ENCODE results near the gene PACSIN1.

PACSIN1 gene

DNA sequence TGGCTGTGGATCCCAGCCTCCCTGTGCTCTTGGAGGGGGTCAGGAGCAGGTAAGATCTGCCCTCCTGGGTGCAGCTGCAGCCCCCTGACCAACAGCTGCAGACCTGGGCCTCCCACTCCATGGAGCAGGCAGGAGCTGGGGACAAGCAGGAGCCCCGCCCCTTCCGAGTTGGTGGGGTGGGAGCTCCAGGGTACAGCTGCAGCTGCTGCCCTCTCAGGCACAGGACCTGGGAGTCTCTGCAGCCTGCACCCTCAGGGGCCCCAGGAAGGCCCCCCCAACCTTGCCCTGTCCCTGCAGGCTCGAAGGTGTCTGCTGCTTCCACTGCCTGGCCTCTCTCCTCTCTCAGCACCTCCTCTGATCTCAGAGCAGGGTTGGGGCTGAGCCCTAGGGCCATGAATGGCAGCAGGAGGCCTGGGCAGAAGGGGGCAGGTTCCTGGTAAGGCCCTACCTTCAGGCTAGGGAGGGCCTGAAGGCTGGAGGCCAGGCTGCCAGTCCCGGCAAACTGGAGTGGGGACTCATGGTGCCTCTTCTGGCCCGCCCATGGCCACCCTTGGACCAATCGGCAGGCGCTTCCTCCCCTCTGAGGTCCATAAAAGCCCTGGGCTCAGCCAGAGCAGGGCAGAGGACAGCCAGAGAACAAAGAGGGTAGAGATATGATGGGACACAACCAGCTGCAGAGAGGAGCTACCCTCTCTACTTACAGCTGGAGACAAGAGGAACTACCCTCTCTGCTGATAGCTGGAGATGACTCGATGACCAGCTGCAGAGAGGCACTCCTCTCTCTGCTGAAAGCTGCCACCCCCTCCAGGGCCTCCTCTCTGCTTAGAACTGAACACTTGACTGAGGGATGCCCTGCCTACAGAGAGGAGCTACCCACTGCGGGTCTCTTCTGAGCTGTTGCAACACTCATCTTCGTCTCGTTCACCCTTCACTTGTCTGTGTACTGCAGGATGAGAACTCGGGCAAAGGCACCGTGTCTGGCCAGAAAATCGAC is 7.8 kb upstream of the PACSIN1 start:
- TF ChIP-seq, protein P1, sequence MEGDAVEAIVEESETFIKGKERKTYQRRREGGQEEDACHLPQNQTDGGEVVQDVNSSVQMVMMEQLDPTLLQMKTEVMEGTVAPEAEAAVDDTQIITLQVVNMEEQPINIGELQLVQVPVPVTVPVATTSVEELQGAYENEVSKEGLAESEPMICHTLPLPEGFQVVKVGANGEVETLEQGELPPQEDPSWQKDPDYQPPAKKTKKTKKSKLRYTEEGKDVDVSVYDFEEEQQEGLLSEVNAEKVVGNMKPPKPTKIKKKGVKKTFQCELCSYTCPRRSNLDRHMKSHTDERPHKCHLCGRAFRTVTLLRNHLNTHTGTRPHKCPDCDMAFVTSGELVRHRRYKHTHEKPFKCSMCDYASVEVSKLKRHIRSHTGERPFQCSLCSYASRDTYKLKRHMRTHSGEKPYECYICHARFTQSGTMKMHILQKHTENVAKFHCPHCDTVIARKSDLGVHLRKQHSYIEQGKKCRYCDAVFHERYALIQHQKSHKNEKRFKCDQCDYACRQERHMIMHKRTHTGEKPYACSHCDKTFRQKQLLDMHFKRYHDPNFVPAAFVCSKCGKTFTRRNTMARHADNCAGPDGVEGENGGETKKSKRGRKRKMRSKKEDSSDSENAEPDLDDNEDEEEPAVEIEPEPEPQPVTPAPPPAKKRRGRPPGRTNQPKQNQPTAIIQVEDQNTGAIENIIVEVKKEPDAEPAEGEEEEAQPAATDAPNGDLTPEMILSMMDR (IDR thresholded peaks at IDR 0.05; ENCODE audit: insufficient read depth, low read depth, low read length, missing control alignments), result no peak
- no peak overlapping the region for H3K4me3 ChIP-seq (ENCODE audit: low read depth, low read length)
- no peak for DNase-seq (ENCODE audit: low read depth)

DNA sequence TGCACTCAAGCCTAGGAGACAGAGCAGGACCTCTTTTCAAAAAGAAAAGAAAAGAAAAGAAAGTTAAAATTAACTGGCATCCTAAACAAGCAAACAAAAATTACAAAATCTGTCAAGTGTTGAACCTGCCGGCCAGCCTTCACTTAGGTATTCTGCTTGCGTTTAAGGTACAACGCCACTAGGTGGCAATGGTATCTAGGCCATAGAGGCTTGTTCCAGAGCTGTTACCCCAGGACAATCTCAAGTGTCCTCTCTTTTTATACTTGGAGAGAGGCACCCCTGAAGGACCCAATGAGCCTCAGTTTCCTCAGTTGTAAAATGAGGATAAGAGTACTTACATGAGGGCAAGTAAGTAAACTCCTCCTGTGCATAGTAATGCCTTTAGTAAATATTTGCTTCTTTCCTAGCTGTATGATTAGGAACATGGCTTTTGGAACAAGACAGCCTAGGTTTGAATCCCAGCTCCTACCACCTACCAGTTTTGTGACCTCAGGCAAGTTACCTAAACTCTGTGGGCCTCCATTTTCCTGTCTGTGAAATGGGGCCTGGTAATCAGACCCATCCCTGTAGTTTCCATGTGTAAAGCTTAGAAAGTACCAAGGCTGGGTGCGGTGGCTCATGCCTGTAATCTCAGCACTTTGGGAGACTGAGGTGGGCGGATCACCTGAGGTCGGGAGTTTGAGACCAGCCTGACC is 5.8 kb upstream of the PACSIN1 start:
- TF ChIP-seq, protein P1 (IDR thresholded peaks at IDR 0.05; ENCODE audit: insufficient read depth, low read depth, low read length, missing control alignments), result peak; percentile 89
- peak; percentile 78 for DNase-seq (ENCODE audit: low read depth)
- H3K4me3 ChIP-seq (ENCODE audit: low read depth, low read length), result no peak overlapping the region

DNA sequence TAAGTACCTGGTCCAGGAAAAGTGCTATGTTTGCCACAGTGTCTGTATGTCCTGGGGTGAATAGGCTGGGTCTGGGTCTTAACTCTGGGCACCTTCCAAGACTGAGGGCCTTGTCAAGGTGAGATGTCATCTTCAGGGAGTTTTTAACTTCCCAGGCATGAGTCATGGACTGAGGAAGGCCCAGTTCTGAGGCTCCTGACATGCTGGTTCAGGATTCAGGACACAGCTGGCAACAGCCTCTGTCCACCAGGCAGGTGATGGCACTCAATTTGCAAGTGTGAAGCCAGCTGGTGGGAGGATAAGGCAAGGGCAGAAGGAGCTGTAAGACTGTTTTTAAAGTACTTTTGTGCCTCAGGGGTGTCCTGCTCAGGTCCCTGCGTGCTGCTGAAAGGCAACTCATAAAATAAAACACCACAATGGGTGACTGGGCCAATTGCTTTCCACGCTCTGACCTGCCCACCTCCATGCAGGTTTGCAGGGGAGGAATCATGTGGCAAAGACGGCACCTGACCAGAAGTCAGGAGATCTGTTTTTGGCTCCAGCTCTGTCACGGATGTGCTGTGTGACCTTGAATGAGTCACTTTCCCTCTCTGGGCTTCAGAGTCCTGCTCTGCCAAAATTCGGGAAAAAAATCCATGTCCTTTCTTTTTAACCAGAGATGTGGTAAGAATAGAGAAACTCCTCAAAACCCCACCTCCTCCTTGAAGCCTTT is 4.9 kb upstream of the PACSIN1 start:
- no peak for DNase-seq (ENCODE audit: low read depth)
- TF ChIP-seq, protein P1 (IDR thresholded peaks at IDR 0.05; ENCODE audit: insufficient read depth, low read depth, low read length, missing control alignments), result no peak
- H3K4me3 ChIP-seq (ENCODE audit: low read depth, low read length), result no peak overlapping the region

DNA sequence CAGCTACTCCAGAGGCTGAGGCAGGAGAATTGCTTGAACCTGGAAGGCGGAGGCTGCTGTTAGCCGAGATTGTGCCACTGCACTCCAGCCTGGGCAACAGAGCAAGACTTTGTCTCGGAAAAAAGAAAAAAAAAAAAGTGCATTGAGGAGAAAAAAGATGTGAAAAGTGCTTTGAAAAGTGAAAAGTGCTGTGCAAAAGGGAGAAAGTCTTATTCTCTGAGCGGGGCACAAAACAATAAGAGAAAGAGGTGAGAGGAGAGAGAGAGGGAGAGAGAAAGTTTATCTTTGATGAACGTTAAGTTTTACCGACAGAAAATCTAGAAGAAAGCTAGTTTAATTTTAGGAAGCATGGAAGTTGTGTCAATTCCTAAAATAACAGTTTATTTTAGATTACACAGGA is 3.9 kb upstream of the PACSIN1 start:
- no peak overlapping the region for H3K4me3 ChIP-seq (ENCODE audit: low read depth, low read length)
- DNase-seq (ENCODE audit: low read depth), result no peak

DNA sequence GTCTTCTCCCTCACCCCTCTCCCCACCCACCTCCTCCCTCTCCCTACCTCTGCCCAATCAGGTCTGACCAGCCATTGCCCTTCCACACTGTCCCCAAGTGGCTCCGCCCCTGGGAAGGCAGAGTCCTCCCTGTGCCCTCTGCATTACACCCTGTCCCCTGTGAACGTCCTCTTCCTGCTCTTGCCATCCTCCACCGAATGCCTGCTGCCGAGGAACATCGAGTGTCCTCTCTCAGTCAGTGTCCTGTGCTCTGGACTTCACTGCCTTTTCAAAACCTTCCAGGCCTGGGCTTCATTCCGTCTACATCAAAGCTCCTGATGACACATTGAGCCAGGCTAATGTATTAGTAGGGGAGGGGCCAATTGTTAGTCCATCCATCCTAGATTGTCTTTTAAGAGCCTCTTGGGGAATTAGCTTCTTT is 3.3 kb upstream of the PACSIN1 start:
- no peak for DNase-seq (ENCODE audit: low read depth)
- no peak overlapping the region for H3K4me3 ChIP-seq (ENCODE audit: low read depth, low read length)
- TF ChIP-seq, protein P1 (IDR thresholded peaks at IDR 0.05; ENCODE audit: insufficient read depth, low read depth, low read length, missing control alignments), result no peak

More for the DNA sequence above, 3.9 kb upstream of the PACSIN1 start:
- TF ChIP-seq, protein P1 (IDR thresholded peaks at IDR 0.05; ENCODE audit: insufficient read depth, low read depth, low read length, missing control alignments), result no peak

DNA sequence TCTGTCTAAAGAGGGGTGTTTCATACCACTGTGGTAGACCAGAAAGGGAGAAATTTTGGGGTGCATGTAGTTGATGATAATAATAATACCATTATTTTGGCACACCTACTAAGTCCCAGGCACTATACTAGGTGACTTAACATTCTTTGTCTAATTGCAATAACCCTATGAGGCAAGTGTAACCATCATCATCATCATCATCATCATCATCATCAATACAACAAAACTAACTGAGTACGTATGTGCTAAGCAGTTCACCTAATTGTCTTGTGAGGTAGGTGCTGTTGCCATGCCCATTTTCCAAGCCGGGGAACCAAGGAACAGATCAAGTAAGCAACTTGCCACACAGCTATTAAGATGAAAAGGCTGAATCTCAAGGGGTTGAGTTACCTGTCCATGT is 2.6 kb upstream of the PACSIN1 start:
- TF ChIP-seq, protein P1 (IDR thresholded peaks at IDR 0.05; ENCODE audit: insufficient read depth, low read depth, low read length, missing control alignments), result no peak
- H3K4me3 ChIP-seq (ENCODE audit: low read depth, low read length), result no peak overlapping the region
- DNase-seq (ENCODE audit: low read depth), result no peak

All from GM12865 (cell line).